CD4-positive, CD25-positive, alpha-beta regulatory T cell (primary cell): ENCODE results near the gene DYNC1I2. TPM values are rescaled to one million over a fixed set of nuclear protein-coding genes. Genes with fewer than 3 reads are reported as not detected.

Experiments
- ATAC-seq, 2 donors: fragments of 150-1000 bp; cut with Tn5 transposase; one replicate each; pipeline ENCODE4 v1.10.0; 2021; ENCODE audit warnings: low read depth in 2 of 2, moderate number of reproducible peaks in 2 of 2, moderate library complexity in 1 of 2
- DNase-seq, 3 donors: peaks; one replicate each; pipeline versions ENCODE4 v3.0.0 to v3.0.0-alpha.2; 2012 to 2022; ENCODE audit warnings: mixed read lengths in 1 of 3
- H3K27ac ChIP-seq: one replicate; pipeline ENCODE4 v1.7.0; 2013; ENCODE audit warnings: mild to moderate bottlenecking, low read length; ENCODE audit not compliant: insufficient read depth, poor library complexity, severe bottlenecking
- H3K27me3 ChIP-seq: one replicate; pipeline ENCODE4 v1.7.0; 2013; ENCODE audit warnings: low read length; ENCODE audit not compliant: control insufficient read depth, insufficient read depth
- H3K36me3 ChIP-seq: one replicate; pipeline ENCODE4 v1.7.0; 2013; ENCODE audit warnings: mild to moderate bottlenecking, low read length, moderate library complexity; ENCODE audit not compliant: control insufficient read depth, insufficient read depth
- H3K4me1 ChIP-seq: 2 replicates; pipeline ENCODE4 v1.7.0; 2013; ENCODE audit warnings: mild to moderate bottlenecking, low read length; ENCODE audit not compliant: insufficient read depth, control insufficient read depth, poor library complexity, severe bottlenecking
- H3K4me3 ChIP-seq: one replicate; pipeline ENCODE4 v1.7.0; 2013; ENCODE audit warnings: low read depth, mild to moderate bottlenecking, low read length, moderate library complexity
- H3K9me3 ChIP-seq, 2 experiments: 1 replicate in 1 of 2; 2 replicates in 1 of 2; pipeline ENCODE4 v1.7.0; 2013; ENCODE audit warnings: low read length in 2 of 2, mild to moderate bottlenecking in 1 of 2, moderate library complexity in 1 of 2; ENCODE audit not compliant: control insufficient read depth in 2 of 2
- H3K27ac Mint-ChIP-seq, 3 donors: one replicate each; pipeline ENCODE4 v1.8.0; 2020 to 2022; ENCODE audit warnings: mild to moderate bottlenecking in 3 of 3, mixed read lengths in 3 of 3, moderate library complexity in 2 of 3
- H3K27me3 Mint-ChIP-seq: one replicate; pipeline ENCODE4 v1.8.0; 2022; ENCODE audit warnings: mild to moderate bottlenecking, mixed read lengths
- H3K36me3 Mint-ChIP-seq: one replicate; pipeline ENCODE4 v1.8.0; 2020; ENCODE audit warnings: mixed read lengths
- H3K4me1 Mint-ChIP-seq, 4 donors: one replicate each; pipeline ENCODE4 v1.8.0; 2020 to 2022; ENCODE audit warnings: mixed read lengths in 4 of 4, mild to moderate bottlenecking in 1 of 4
- H3K4me3 Mint-ChIP-seq, 4 donors: one replicate each; pipeline ENCODE4 v1.8.0; 2020 to 2022; ENCODE audit warnings: mild to moderate bottlenecking in 4 of 4, mixed read lengths in 4 of 4, moderate library complexity in 3 of 4
- H3K9me3 Mint-ChIP-seq, 7 donors: one replicate each; pipeline ENCODE4 v1.8.0; 2020 to 2022; ENCODE audit warnings: mixed read lengths in 7 of 7, mild to moderate bottlenecking in 3 of 7, moderate library complexity in 2 of 7
- polyA plus RNA-seq, 4 donors: library from polyadenylated mRNA; unstranded; fragments of 300-500 nt; fragmentation: Illumina TruSeq; gene quantifications; one replicate each; pipeline ENCODE4 v1.2.3, GENCODE V29; 2021
- total RNA-seq: library from RNA; stranded (reverse); gene quantifications from one replicate; pipeline ENCODE4 v1.2.3, GENCODE V29; 2022

DYNC1I2 gene
- total and polyA plus RNA-seq, 5 donors from 2014 or later: 20.9 to 31.6 (median 29.5) TPM

- Histone ChIP-seq H3K36me3 (peaks cover 38% of the 10 kb centered on the region), H3K27me3 (no peaks in the 10 kb centered on the region), H3K4me3 (no peak overlapping the region), H3K4me1 (no peaks in the 10 kb centered on the region), H3K9me3 (no peaks in the 10 kb centered on the region), H3K27ac (no peak overlapping the region)
- no peaks in the 10 kb centered on the region for H3K27me3 Mint-ChIP-seq
- peaks cover 35% of the 10 kb centered on the region for H3K36me3 Mint-ChIP-seq
- ATAC-seq (no peak), DNase-seq (no peak)
- peaks cover 0 to 9% (median 5%) of the 10 kb centered on the region in 4 donors for H3K4me1 Mint-ChIP-seq
- H3K27ac Mint-ChIP-seq: no peak overlapping the region
- H3K9me3 Mint-ChIP-seq: no peaks in the 10 kb centered on the region
- no peak overlapping the region for H3K4me3 Mint-ChIP-seq
Observed at GRCh38 chr2:171794918-171795317, 107.6 kb downstream of the DYNC1I2 start.

Other genes with a start within 250 kb of the DYNC1I2 start
- gene CYBRD1, start 165.0 kb upstream of the DYNC1I2 start, total RNA-seq: 0.94 TPM
- gene CYBRD1, start 165.0 kb upstream of the DYNC1I2 start, polyA plus RNA-seq: under 1 TPM in 2 of 4 donors, not detected in 2; 0.09 to 0.20 TPM
- gene SLC25A12, start 206.8 kb downstream of the DYNC1I2 start, total RNA-seq: 19.9 TPM
- 10 to 100 TPM; 11.3 to 14.0 (median 12.4) TPM for gene SLC25A12, start 206.8 kb downstream of the DYNC1I2 start, polyA plus RNA-seq
- gene HAT1, start 235.0 kb downstream of the DYNC1I2 start, total RNA-seq: 28.7 TPM
- 10 to 100 TPM; 73.2 to 83.0 (median 80.4) TPM for gene HAT1, start 235.0 kb downstream of the DYNC1I2 start, polyA plus RNA-seq